SK-N-MC (cell line): Measurements from ENCODE around the gene ROBO4.

ENCODE experiments used
- DNase-seq: peaks from one replicate; pipeline ENCODE4 v3.0.0-alpha.2; 2011; ENCODE audit warnings: low read depth, low spot score
- H3K27ac ChIP-seq: fragments of 200-600 bp; sonication (generic); 2 replicates; pipeline ENCODE4 v1.5.1; 2016; ENCODE audit warnings: mixed run types
- H3K36me3 ChIP-seq: fragments of 200-600 bp; sonication (generic); 2 replicates; pipeline ENCODE4 v1.6.1; 2017; ENCODE audit warnings: antibody characterized with exemption, low read length, mixed read lengths; ENCODE audit not compliant: insufficient read depth
- H3K4me3 ChIP-seq: fragments of 200-600 bp; sonication (generic); 2 replicates; pipeline ENCODE4 v1.5.1; 2016
- H3K9ac ChIP-seq: fragments of 200-600 bp; sonication (generic); 2 replicates; pipeline ENCODE4 v1.8.0; 2017; ENCODE audit warnings: mixed run types, mixed read lengths; ENCODE audit not compliant: insufficient read length
- H3K9me3 ChIP-seq: fragments of 200-600 bp; sonication (generic); 2 replicates; pipeline ENCODE4 v1.6.1; 2017; ENCODE audit warnings: low read depth, mild to moderate bottlenecking, antibody characterized with exemption, low read length, moderate library complexity, mixed read lengths
- EZH2 ChIP-seq: fragments of 200-600 bp; sonication (generic); IDR thresholded peaks from one replicate; pipeline ENCODE4 v1.6.1; 2017; ENCODE audit warnings: antibody characterized with exemption
- FOXP2 ChIP-seq: optimal IDR thresholded peaks from 2 replicates; pipeline ENCODE3; 2011; ENCODE audit warnings: mild to moderate bottlenecking, moderate library complexity; ENCODE audit not compliant: insufficient read depth; ENCODE audit errors: extremely low read length, control extremely low read depth
- POLR2AphosphoS5 ChIP-seq: IDR thresholded peaks from 2 replicates; pipeline ENCODE4 v1.6.1; 2012; ENCODE audit warnings: mild to moderate bottlenecking, low read depth, low read length, borderline replicate concordance

ROBO4 gene

GRCh38 chr11:124915541-124916369 lies 18.1 kb upstream of the ROBO4 start:
- no peaks in the 10 kb centered on the region for H3K36me3 ChIP-seq
- H3K4me3 ChIP-seq, result no peak overlapping the region
- no peaks in the 10 kb centered on the region for H3K9me3 ChIP-seq
- DNase-seq, result no peak
- no peak overlapping the region for H3K27ac ChIP-seq
- no peak overlapping the region for H3K9ac ChIP-seq
- TF ChIP-seq FOXP2 (no peak), POLR2AphosphoS5 (no peak), EZH2 (no peak)

- Histone ChIP-seq H3K9ac (no peak overlapping the region), H3K27ac (no peak overlapping the region)
- no peak for DNase-seq
Measured at GRCh38 chr11:124902616-124903015, 5.0 kb upstream of the ROBO4 start.

GRCh38 chr11:124900464-124900863 lies 2.8 kb upstream of the ROBO4 start:
- TF ChIP-seq POLR2AphosphoS5, result no peak
- no peak for TF ChIP-seq EZH2
- no peak for TF ChIP-seq FOXP2
- Histone ChIP-seq H3K36me3 (no peaks in the 10 kb centered on the region), H3K4me3 (no peak overlapping the region), H3K9me3 (no peaks in the 10 kb centered on the region), H3K9ac (no peak overlapping the region), H3K27ac (no peak overlapping the region)
- no peak for DNase-seq

More at GRCh38 chr11:124902616-124903015, 5.0 kb upstream of the ROBO4 start:
- TF ChIP-seq FOXP2 (no peak), POLR2AphosphoS5 (no peak), EZH2 (no peak)
- no peaks in the 10 kb centered on the region for H3K9me3 ChIP-seq
- no peaks in the 10 kb centered on the region for H3K36me3 ChIP-seq
- no peak overlapping the region for H3K4me3 ChIP-seq

GRCh38 chr11:124899383-124900145 lies 1.9 kb upstream of the ROBO4 start:
- DNase-seq, result no peak
- Histone ChIP-seq H3K9me3 (no peaks in the 10 kb centered on the region), H3K36me3 (no peaks in the 10 kb centered on the region), H3K9ac (no peak overlapping the region), H3K27ac (no peak overlapping the region), H3K4me3 (no peak overlapping the region)
- TF ChIP-seq POLR2AphosphoS5 (no peak), EZH2 (no peak), FOXP2 (no peak)

GRCh38 chr11:124898711-124899110 lies 1.0 kb upstream of the ROBO4 start:
- TF ChIP-seq FOXP2 (no peak), POLR2AphosphoS5 (no peak), EZH2 (no peak)
- no peaks in the 10 kb centered on the region for H3K36me3 ChIP-seq
- no peak for DNase-seq
- no peak overlapping the region for H3K9ac ChIP-seq
- no peak overlapping the region for H3K27ac ChIP-seq
- no peak overlapping the region for H3K4me3 ChIP-seq
- H3K9me3 ChIP-seq, result no peaks in the 10 kb centered on the region

GRCh38 chr11:124898263-124898680 lies 607 bp upstream of the ROBO4 start:
- Histone ChIP-seq H3K36me3 (no peaks in the 10 kb centered on the region), H3K27ac (no peak overlapping the region), H3K9ac (no peak overlapping the region), H3K4me3 (no peak overlapping the region), H3K9me3 (no peaks in the 10 kb centered on the region)
- no peak for TF ChIP-seq POLR2AphosphoS5
- no peak for TF ChIP-seq EZH2
- no peak for TF ChIP-seq FOXP2
- DNase-seq, result no peak

GRCh38 chr11:124896821-124897391 lies 759 bp downstream of the ROBO4 start:
- no peaks in the 10 kb centered on the region for H3K9me3 ChIP-seq
- no peak for DNase-seq
- no peaks in the 10 kb centered on the region for H3K36me3 ChIP-seq
- no peak overlapping the region for H3K27ac ChIP-seq
- no peak overlapping the region for H3K9ac ChIP-seq
- no peak for TF ChIP-seq POLR2AphosphoS5
- no peak for TF ChIP-seq FOXP2
- no peak for TF ChIP-seq EZH2
- H3K4me3 ChIP-seq, result no peak overlapping the region

GRCh38 chr11:124896071-124896750 lies 1.5 kb downstream of the ROBO4 start:
- H3K27ac ChIP-seq, result no peak overlapping the region
- DNase-seq, result no peak
- H3K9me3 ChIP-seq, result no peaks in the 10 kb centered on the region
- no peaks in the 10 kb centered on the region for H3K36me3 ChIP-seq
- H3K9ac ChIP-seq, result no peak overlapping the region
- H3K4me3 ChIP-seq, result no peak overlapping the region
- no peak for TF ChIP-seq FOXP2
- no peak for TF ChIP-seq POLR2AphosphoS5
- no peak for TF ChIP-seq EZH2
